ENCODE results near the gene S1PR2. TPM values are rescaled to one million over a fixed set of nuclear protein-coding genes. Genes with fewer than 3 reads are reported as not detected.

Gene S1PR2
- total RNA-seq, 1 donor from 2014 or later: 24.3 TPM

DNA sequence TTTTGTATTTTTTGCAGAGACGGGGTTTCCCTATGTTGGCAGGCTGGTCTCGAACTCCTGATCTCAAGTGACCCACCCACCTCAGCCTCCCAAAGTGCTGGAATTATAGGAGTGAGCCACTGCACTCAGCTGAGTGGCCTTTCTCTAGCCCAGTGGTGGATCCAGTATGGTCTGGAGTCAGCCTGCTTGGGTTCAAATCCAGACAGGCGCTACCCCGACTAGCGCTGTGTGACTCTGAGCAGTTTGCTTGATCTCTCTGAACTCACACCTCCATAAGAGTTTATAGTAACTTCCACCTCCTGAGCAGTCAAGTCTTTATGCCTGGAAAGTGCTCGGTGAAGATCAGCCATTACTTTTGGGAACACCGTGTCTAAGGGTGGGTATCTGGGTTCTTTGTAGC, 10.4 kb downstream of the S1PR2 start:
- no peak overlapping the region for H3K4me3 ChIP-seq
- no peaks in the 10 kb centered on the region for H3K27me3 ChIP-seq
- H3K36me3 ChIP-seq: peaks cover 6 to 13% of the 10 kb centered on the region in 2 donors
- intact Hi-C loops (cut with DNase I): no loop called here
- no peak for DNase-seq (ENCODE audit: low spot score in 2 of 2)
- H3K27ac ChIP-seq: no peak overlapping the region
- H3K9me3 ChIP-seq: no peaks in the 10 kb centered on the region
- no peaks in the 10 kb centered on the region for H3K4me1 ChIP-seq
- no peak for TF ChIP-seq CTCF (IDR thresholded peaks at IDR 0.05)

GRCh38 chr19:10219678-10220077, 11.5 kb downstream of the S1PR2 start:
- Histone ChIP-seq H3K27ac (no peak overlapping the region), H3K36me3 (peaks cover 6 to 13% of the 10 kb centered on the region in 2 donors), H3K27me3 (no peaks in the 10 kb centered on the region), H3K9me3 (no peaks in the 10 kb centered on the region), H3K4me1 (no peaks in the 10 kb centered on the region), H3K4me3 (no peak overlapping the region)
- TF ChIP-seq CTCF (IDR thresholded peaks at IDR 0.05): no peak
- intact Hi-C loops (cut with DNase I): no loop called here
- no peak for DNase-seq (ENCODE audit: low spot score in 2 of 2)

GRCh38 chr19:10217085-10217484, 14.0 kb downstream of the S1PR2 start:
- Histone ChIP-seq H3K9me3 (no peaks in the 10 kb centered on the region), H3K27me3 (no peaks in the 10 kb centered on the region), H3K4me1 (no peaks in the 10 kb centered on the region), H3K27ac (no peak overlapping the region), H3K36me3 (no peaks in the 10 kb centered on the region), H3K4me3 (no peak overlapping the region)
- TF ChIP-seq CTCF (IDR thresholded peaks at IDR 0.05): no peak
- intact Hi-C loops (cut with DNase I): no loop called here
- DNase-seq (ENCODE audit: low spot score in 2 of 2): no peak

DNA sequence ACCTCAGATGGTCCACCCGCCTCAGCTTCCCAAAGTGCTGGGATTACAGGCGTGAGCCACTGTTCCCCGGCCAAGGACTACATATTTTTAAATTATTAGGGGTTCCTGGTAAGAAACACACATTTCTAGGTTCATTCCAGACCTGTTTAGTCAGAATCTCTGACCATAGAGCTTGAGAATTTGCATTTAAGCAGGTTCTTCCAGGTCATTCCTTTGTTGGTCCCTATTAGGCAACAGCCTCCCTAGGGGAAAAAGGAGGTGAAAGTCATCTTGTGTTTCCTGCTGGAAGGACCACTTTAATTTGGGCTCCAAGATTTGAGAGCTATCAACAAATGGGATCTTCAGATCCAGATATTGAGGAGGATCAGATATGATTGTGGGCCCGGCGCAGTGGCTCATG, 16.3 kb downstream of the S1PR2 start:
- no peak for DNase-seq (ENCODE audit: low spot score in 2 of 2)
- H3K9me3 ChIP-seq: no peaks in the 10 kb centered on the region
- TF ChIP-seq CTCF (IDR thresholded peaks at IDR 0.05): no peak
- intact Hi-C loops (cut with DNase I): no loop called here
- no peaks in the 10 kb centered on the region for H3K4me1 ChIP-seq
- no peaks in the 10 kb centered on the region for H3K36me3 ChIP-seq
- H3K4me3 ChIP-seq: no peak overlapping the region
- H3K27me3 ChIP-seq: no peaks in the 10 kb centered on the region
- H3K27ac ChIP-seq: no peak overlapping the region

GRCh38 chr19:10211691-10212090, 19.4 kb downstream of the S1PR2 start:
- H3K27ac ChIP-seq: no peak overlapping the region
- DNase-seq (ENCODE audit: low spot score in 2 of 2): no peak
- H3K27me3 ChIP-seq: no peaks in the 10 kb centered on the region
- intact Hi-C loops (cut with DNase I): no loop called here
- H3K36me3 ChIP-seq: no peaks in the 10 kb centered on the region
- TF ChIP-seq CTCF (IDR thresholded peaks at IDR 0.05): no peak
- no peak overlapping the region for H3K4me3 ChIP-seq
- no peaks in the 10 kb centered on the region for H3K9me3 ChIP-seq
- H3K4me1 ChIP-seq: no peaks in the 10 kb centered on the region

DNA sequence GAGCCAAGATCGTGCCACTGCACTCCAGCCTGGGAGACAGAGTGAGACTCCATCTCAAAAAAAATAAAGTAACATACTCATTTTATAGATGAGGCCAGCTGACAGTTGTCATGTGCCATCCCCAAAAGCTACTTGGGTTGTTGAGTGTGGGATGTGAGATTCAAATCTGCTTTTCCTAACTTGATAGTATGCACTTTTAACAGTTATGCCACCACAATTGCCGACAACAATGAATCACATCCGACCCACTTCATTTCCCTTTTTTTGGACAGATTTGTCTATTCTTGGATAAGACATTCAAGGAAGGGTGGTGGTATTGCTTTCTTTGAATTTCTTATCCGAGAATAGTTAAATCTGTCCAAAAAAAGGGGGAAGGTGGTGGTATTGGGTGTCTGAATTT, 20.1 kb downstream of the S1PR2 start:
- TF ChIP-seq CTCF (IDR thresholded peaks at IDR 0.05): no peak
- intact Hi-C loops (cut with DNase I): no loop called here
- H3K9me3 ChIP-seq: no peaks in the 10 kb centered on the region

More for the DNA sequence above, 20.1 kb downstream of the S1PR2 start:
- Histone ChIP-seq H3K27me3 (no peaks in the 10 kb centered on the region), H3K36me3 (no peaks in the 10 kb centered on the region), H3K4me3 (no peak overlapping the region), H3K4me1 (no peaks in the 10 kb centered on the region), H3K27ac (no peak overlapping the region)
- no peak for DNase-seq (ENCODE audit: low spot score in 2 of 2)
